NCI-H1105 (cell line): Measurements from ENCODE around the gene GPR34.
"Not testable (repeated sequence)": the region's sequence is repeated elsewhere in the genome, so short reads cannot be mapped to it uniquely, and the experiment has no call there.

Source experiments
- DNase-seq: peaks from one replicate; lab custom pipeline; 2025; lab: John Stamatoyannopoulos, UW

The GPR34 gene

GRCh38 chrX:41695426-41695825 is 6.7 kb downstream of the GPR34 start:
- no peak for DNase-seq

DNA sequence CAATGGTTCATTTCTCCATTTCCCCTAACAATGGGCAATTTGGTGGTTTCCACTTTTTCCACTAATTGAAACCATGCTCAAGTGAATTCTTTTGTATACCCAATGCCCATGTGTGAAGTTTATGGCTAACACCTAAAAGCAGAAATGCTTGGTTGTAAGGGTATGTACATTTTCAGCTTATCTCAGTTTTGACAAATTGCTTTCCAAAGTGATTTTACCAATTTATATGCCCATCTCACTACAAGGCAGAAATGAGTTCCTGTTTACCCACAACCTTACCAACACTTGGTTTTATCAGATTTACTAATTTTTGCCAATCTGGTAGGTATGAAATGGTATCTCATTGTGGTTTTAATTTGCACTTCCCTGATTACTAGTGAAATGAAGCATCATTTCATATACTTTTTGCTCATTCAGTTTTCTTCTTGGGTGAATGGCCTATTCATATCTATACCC is 14.8 kb downstream of the GPR34 start:
- DNase-seq, result no peak

DNA sequence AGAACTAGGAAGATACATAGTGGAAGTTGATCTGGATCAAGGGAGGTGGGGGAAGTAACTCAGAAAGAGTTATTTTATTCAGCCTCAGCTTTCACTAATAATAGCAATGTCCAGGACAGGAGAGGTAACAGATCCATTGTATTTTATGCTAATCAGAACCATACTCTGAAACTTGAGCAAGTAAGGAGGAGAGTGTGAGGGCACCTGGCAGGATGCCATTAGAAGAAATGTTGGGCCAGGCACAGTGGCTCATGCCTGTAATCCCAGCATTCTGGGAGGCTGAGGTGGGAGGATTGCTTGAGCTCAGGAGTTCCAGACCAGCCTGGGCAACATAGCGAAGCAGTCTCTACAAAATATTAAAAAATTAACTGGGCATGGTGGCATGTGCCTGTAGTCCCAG is 16.3 kb downstream of the GPR34 start:
- DNase-seq, result no peak

DNA sequence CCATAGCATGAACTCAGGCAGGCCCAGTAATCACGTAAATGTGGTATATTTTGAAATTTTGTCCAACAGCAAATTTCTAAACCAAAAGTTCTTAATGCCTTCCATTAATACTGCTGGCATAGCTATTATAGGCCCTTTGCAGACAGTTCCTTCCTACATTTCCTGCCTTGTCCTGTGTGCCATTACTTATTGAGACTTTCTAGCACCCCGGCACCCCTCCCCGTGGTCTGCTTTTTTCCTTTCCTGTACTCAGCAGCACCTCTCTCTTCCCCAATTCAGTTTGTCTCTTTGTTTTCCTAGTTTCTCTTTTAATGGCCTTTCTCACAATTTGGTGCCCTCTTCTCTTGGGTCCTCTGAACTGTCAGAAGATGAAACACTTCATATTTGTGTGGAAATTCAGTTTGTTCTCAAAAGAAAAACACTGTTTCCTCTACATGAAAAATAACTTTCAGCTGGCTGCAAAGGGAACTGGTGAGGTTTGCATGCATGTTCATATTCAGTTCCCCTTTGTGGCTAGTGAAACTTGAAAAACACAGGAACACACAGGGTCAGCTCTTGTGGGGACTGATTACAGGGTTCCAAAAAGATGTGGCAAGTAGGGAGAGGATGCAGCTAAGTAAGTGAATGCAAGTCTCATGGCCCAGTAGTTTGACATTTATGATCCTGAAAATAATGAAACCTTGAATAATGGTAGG is 17.1 kb downstream of the GPR34 start:
- DNase-seq, result no peak

GRCh38 chrX:41707218-41707617 is 18.4 kb downstream of the GPR34 start:
- DNase-seq, result no peak

DNA sequence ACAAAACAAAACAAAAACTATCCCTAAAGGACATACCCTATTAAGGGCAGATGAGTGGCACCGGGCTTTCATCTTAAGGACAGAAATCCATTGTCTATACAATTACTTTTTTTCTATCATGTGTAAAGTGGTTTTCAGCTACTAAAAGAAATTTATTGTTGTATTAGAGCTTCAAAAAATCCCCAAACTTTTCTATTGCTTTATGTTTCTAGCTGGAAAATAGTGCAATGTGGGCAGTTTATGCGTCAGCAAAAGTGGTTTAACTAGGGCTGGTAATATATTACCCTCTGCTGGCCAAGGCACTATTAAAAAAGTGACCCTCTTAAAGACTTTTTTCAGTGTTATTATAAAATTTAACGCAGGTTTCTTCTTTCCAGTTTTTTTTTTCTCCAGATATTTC is 19.7 kb downstream of the GPR34 start:
- no peak for DNase-seq

GRCh38 chrX:41711021-41711667 is 22.4 kb downstream of the GPR34 start:
- DNase-seq, result no peak

GRCh38 chrX:41716222-41716621 is 27.4 kb downstream of the GPR34 start:
- no peak for DNase-seq

- no peak for DNase-seq
These were observed 28.1 kb downstream of the GPR34 start for GRCh38 chrX:41716767-41717473.

DNA sequence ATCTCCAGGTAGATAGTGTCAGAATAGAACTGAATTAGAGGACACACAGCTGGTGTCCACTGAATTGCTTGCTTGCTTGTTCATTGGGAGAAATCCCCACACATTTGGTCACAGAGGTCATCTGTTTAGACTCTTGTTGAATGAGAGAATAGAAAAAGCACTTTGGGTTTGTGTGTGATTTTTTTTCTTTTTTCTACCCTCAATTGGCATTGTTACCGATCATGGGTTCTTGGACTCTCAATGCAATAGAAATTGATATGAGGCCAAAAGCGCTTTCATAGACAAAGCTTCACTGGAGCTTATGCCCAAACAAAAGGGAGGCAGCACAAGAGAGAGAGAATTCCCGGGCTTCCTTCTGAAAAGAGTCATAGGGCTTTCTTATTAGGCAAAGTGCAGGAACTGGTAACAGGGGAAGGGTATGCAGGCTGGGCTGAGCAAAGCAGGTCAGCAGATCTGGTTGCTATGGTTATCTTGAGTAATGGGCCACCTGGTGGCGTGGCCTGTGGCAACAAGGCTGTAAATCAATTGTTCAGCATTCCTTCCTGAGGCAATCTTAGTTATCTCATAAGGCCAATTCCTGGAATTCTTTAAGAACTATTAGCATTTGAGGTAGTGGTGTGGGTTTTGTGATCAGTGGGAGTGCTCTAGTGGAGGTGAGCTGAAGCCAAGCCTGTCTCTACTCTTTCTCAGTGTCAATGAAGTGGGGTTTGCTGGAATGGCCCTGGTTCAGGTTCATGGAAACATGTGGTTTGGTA is 29.9 kb downstream of the GPR34 start:
- no peak for DNase-seq

GRCh38 chrX:41719610-41720009 is 30.8 kb downstream of the GPR34 start:
- DNase-seq, result not testable (repeated sequence)

GRCh38 chrX:41720125-41720779 is 31.5 kb downstream of the GPR34 start:
- no peak for DNase-seq

DNA sequence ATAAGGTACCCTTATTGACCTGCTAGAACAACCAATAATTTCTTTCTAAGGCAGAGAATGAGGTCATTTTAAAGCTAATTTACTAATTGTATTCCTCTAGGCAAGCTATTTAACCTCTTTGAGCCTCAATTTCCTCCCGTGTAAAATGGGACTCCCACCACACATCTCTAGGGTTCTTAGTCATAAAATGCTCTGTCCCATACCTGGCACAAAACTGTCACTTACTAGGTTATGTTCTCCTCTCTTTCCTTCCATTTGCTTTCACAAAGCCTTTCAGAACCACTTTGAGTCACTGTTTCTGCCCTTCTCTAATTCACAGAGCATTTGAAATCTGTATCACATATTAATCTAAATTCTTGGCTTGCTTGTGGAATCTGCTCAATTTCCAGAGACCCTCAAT is 32.8 kb downstream of the GPR34 start:
- DNase-seq, result no peak

GRCh38 chrX:41722214-41722613 is 33.4 kb downstream of the GPR34 start:
- DNase-seq, result no peak

- no peak for DNase-seq
These were observed 34.2 kb downstream of the GPR34 start for GRCh38 chrX:41722816-41723618.

DNA sequence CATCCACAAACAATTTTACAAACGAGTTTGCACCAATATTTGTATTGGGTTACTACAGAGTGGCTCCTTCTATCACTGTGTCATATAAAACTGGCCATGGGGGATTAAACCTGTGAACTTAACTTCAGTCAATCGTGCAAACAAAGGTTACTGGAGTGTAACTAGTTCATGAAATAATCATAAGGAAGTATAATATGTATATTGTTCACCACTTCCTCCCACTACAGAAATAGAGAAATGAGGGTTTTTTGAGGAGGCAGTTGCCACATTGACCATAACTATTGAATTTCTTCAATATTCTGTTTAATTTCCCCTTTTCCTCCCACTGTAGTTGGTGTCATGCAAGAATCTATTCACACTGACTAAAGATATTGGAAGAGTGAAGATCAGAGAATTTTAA is 35.1 kb downstream of the GPR34 start, which contains the start of gene GPR82:
Gene GPR82 (plus strand): TSS at position 356 of the 400 bp plus-strand sequence. CDS start 2,846 bp downstream, outside the sequence.
- DNase-seq, result no peak

DNA sequence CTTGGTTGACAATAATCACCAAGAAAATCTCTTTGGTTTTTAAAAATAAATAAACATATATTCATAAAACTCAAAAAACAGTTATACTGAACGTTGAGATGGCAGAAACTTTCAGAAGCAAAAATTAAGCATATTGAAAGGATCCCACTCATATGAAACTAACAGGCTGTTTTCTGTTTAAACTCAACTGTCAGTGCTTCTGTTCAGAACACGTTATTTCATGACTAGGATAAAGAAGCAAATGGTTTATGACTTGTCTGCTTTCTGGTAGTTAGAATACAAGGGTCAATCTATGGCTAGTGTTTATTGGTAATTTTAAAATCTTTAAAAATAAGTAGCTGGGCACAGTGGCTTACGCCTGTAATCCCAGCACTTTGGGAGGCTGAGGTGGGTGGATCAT is 39.4 kb downstream of the GPR34 start:
- no peak for DNase-seq

DNA sequence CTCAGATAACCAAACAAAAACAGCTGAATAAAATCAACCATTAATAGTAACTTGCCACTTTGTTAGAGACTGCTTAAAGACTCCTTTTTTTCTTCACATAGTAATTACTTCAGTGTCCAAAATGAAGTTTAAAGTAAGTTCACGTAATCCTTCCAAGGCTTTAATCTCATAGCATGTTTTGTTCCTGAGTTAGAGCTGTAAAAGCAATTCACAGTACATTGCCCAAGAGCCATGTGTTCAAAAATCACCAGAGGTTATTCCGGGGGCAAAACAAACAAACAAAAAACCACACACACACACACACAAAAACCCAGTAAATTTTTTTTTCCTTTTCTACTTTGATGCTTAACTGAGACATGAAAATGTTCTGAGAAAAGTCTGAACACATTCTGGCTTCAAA is 41.3 kb downstream of the GPR34 start:
- no peak for DNase-seq

DNA sequence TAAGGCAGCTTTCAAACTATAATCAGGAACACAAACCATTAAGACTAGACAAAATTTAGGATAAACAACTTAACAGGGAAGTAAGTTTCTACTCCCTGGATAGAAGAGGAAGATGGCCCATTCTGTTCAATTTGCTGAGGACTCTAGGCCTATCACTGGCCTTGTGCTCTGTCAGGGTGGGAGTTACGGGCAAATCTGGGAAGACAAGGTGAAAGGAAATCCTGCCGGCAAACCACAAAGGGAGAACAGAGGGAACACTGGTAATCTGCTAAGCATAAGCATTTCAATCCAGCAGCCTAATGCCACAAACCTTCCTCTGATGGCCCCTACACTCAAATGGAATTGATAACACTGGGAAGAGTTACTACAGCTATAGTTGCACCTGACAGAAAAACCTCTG is 43.5 kb downstream of the GPR34 start:
- DNase-seq, result no peak

- DNase-seq, result no peak
These were observed 45.2 kb downstream of the GPR34 start for GRCh38 chrX:41733939-41734338.

DNA sequence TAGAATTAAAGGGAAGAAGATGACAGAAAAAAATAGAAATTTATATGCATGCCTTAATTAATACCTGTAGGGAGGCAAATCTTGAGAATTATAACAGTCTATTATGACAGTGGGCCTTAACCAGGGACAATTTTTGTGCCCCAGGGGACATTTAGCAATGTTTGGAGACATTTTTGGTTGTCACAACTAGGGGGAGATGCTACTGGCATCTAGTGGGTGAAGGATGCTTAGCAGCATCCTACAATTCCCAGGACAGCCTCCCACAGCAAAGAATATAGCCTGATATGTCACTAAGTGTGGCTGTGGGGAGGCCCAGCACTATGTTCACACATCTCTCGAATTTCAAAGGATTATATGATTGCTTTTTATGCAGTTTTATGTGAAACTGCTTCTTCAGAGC is 45.8 kb downstream of the GPR34 start:
- no peak for DNase-seq
